ENCODE data around the gene ZNF511.
A peak's percentile ranks its signal among the peaks of the same experiment; 100 is the strongest.

Gene ZNF511

GRCh38 chr10:133336577-133337369, 28.1 kb downstream of the ZNF511 start, which contains the start of gene CALY:
TSS of gene CALY (minus strand) at chr10:133336896. CDS start at chr10:133328989, 7,907 bp downstream.
- peak; percentile 74 for DNase-seq

DNA sequence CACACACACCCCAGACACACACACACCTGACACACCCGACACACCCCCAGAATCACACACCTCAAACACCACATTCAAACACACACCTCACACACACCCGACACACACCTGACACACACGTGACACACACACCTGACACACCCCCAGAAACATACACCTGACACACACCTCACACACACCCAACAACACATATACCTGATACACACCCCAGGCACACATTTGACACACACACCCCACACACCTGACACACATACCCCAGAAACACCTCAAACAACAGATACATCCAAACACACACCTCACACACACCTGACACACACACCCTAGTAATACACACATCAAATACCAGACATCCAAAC, 28.6 kb downstream of the ZNF511 start:
- no peak for DNase-seq

- DNase-seq: no peak
These were observed 29.7 kb downstream of the ZNF511 start for GRCh38 chr10:133338080-133339071.

DNA sequence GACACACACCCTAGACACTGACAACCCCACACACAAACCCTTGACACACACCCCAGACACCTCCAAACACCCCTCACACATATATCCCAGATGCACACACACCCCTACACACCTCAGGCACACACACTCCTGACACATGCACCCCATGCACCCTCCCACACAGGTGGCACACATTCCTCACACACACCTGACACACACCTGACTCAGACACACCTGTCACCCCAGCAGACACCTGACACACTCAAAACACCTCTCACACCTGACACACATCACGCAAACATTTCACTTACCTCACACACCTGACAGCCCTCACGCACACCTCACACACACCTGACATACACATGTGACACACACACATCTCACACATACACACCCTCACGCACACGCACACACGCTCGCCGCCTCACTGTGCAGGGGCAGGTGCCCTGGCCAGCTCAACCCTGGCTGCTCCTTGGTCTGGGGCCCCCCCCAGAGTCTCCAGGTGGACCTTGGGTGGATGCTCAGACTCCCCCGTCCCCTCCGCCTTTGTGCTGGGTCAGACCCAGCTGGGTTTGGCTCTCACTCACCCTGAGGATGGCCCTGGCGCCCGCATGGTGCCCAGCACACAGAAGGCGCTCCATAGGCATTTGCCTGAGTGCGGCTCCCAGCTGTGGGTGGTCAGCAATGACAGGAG, 31.1 kb downstream of the ZNF511 start:
- no peak for DNase-seq

DNA sequence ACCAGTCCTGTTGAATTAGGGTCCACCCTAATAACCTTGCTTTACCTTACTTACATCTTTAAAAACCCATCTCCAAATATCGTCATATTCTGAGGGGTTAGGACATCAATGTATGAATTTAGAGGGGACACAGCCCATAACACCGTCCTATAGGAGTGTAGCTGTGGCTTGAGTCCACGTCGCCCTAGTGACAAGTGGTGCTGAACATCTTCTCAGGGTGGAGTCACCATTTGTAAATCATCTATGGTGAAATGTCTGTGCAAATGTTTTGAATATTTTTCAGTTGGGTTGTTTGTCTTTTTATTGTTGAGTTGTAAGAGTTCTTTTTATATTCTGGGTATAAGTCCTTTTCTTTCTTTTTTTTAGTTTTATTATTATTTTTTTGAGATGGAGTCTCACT, 33.3 kb downstream of the ZNF511 start:
- no peak for DNase-seq

- no peak for DNase-seq
These were observed 34.2 kb downstream of the ZNF511 start for GRCh38 chr10:133342942-133343341.

- DNase-seq: no peak
These were observed 34.8 kb downstream of the ZNF511 start for GRCh38 chr10:133343558-133343957.

DNA sequence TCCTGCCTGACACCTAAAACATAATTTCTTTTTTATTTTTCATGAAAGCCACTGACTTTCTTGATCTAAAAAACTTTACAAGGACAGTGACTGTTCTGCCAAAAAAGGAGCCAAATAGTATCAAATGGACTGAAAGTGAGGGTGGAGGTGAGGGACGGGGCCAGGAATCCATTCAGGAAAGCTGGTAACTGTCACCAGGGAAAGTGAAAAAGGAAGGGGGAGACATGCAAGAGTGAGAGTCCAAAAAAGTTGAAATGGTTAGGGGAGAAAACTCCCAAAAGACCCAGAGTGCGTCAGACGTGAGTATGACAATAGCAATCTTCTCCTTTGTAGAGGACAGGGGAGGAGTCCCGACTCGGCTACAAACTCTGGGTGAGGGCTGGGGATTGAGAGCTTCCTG, 35.5 kb downstream of the ZNF511 start:
- no peak for DNase-seq

DNA sequence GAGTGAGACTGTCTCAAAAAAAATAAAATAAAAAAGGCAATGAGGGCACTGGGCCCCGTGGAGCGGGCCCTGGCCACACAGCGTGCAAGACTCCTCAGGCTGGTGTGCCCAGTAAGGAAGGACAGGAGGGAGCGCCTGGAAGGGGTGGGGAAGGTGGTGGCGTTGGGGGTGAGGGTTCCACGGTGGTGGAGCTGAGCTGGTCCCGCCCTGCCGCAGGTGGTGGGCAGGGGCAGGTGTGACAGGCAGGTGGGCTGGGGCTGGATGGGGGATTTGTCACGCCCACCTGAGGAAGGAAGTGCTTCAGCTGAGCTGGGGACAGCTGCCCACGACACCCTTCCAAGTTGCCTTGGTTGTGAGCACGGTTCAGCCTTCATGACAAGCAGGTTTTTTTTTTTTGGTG, 37.7 kb downstream of the ZNF511 start:
- no peak for DNase-seq

DNA sequence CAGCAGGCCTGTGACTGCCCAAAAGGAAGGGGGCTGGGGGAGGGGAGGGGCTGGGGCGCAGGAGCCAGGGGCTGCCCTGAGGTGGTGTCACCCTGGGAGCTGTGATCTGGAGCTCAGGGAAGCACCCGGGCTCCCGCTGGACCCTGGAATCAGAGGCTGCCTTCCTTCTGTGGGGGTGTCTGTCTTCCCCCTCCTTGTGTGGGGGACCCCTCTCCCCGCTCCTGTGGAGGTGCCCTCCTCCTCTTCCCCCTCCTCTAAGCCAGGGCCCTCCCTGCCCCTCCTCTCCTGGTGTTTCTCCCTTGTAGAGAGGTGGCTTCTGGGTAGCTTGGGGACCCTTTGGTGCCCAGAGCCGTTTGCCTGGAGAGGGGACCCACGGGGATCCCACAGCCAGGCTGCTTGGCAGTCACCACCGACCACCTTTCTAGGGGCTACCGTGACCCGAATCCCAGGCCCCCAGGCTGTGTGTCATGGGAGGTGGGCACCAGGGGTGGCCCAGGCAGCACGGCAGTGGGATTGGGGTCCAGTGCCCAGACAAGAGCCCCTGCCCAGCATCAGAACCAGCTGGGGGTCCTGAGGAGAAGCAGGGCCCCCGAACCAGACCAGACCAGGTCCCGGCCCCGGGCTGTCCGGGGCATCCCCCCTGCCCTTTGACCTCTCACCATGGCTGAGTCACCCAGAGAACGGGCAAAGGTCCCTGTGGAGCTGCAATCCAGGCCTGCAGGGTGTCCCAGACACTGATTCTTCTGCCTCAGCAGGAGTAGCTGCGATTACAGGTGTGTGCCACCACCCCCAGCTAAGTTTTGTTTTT, 39.2 kb downstream of the ZNF511 start:
- no peak for DNase-seq

DNA sequence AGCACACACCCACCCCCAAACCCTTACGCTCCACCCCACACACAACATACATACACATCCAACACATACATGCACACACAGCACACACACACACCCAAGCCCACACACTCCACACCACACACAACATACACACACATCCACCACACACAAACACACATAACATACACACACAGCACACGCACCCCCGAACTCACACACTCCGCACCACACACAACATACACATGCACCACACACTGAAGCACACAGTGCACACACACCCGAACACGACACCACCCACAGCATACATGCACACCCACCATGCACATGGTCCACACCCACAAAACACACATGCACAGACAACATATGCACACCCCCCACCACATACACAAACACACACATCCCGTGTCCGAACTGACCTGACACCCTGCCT, 40.5 kb downstream of the ZNF511 start:
- no peak for DNase-seq

DNA sequence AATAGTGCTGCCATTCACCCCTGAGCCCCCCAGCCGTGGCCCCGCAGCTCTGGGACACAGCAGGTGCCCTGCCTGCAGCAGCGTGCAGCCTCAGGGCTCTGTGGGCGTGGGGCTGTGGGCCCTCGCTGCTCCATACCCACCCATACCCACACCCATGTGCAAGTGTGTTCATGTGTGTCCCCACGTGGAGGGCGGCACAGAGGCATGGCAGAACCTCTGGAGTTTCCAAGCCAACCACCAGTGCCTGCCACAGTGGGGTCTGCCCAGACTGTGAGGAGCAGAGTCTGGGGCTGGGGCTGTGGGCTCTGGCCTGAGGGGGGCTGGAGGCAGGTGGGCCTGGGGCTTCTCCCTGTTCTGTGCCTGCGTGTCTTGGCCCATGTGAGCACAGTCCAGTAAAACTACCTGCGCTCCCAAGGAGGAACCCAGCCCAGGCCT, 40.9 kb downstream of the ZNF511 start:
- DNase-seq: no peak

DNA sequence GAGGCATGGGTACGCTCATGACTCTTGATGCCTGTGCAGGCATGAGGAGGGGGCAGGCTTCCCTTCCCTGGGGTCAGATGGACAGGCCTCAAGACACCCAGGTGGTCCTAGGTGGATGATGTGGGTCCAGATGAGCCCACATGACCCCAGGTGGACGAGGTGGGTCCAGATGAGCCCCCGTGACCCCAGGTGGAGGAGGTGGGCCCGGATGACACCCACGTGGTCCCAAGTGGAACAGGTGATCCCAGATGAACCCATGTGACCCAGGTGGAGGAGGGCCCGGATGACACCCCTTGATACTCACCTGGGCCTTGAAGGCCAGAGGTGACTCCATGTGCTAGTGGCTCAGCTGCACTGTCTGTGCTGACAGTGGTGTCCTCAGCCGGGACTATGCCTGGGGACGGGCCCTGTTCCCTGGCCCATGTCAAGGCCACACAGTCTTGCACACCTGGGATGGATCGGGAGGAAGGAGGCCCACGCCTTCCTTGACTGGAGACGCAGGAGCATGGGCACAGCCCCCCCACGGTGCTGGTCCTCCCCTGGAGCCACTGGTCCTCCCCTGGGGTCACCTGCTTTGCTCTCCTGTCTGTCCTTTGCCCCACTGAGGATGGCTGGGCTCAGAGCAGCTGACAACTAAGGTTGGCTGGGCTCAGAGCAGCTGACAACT, 41.7 kb downstream of the ZNF511 start:
- no peak for DNase-seq

- no peak for DNase-seq
These were observed 42.2 kb downstream of the ZNF511 start for GRCh38 chr10:133350950-133351329.

DNA sequence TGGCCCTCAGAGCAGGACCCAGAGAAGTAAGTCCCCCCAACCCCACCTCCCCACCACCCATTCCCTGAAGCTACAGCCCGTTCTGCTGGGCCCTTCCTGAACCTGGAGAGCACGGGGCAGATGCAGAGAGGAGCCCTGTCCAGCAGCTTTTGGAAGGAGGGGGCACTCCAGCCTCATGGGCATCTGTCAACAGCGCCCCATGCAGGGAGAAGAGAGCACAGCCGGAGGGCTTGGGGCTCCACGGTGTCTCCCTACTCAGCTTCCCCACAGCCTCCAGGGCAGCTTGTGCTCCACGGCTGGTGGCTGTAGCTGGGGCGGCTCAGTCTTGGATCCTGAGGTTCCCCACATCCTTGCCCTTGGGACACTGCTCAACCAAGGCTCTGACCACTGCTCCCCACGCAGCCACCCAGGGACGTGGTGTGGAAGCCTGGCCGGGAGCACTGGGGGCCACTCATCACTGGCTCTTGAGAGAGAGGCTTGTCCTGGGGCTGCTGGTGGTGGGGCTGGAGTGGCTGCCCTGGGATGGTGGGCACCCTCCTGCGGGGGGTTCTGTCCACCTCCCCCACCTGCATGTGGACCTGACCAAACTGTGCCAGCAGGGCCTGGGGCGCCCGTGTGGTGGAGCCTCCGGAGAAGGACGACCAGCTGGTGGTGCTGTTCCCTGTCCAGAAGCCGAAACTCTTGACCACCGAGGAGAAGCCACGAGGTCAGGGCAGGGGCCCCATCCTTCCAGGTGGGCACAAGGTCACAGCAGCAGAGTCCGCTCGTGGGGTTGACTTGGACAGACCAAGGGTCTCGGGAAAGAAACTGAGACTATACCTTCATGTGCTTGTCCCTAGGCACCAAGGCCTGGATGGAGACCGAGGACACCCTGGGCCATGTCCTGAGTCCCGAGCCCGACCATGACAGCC, 42.9 kb downstream of the ZNF511 start:
- DNase-seq: no peak

- DNase-seq: no peak
These were observed 44.7 kb downstream of the ZNF511 start for GRCh38 chr10:133353202-133353959.

DNA sequence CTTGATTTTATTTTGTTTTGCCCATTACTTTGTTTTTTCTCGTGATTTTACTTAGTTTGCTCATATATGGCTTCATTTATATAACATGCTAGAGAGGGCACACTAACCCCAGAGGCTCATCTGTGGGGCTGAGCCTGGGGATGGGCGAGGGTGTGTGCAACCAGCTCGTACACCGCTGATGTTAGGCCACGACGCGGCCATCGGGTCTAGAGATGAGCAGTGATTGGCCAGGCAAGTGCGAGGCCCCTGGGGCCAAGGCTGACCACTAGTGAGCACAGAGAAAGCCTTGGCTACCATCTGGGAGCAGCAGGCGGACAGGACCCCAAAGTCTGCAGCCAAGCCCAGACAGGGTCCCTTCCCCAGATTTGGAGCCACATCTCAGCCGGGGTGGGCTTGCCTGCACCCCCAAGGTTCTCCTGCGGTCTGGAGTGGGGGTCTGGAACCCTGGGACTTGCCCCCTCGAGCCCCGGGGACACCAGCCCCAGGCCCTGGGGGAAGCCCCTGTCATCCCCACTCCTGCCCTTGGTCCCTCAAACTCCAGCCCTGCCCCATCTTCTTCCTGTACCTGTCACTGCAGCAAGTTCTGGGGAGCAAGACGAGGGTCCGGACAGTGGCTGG, 45.4 kb downstream of the ZNF511 start:
- no peak for DNase-seq

GRCh38 chr10:133354672-133355240, 46.0 kb downstream of the ZNF511 start:
- DNase-seq: no peak

- DNase-seq: no peak
These were observed 46.6 kb downstream of the ZNF511 start for GRCh38 chr10:133355266-133355665.

All from activated CD4-positive, alpha-beta T cell treated with anti-CD3 and anti-CD28 coated beads for 1 hour (primary cell).